Pulmonary artery endothelial cell (primary cell): ENCODE results near the gene CTNNA3. TPM values are rescaled to one million over a fixed set of nuclear protein-coding genes. Genes with fewer than 3 reads are reported as not detected.

Source experiments
- DNase-seq: peaks from one replicate; pipeline ENCODE4 v3.0.0-alpha.2; 2011; ENCODE audit warnings: low read depth, low spot score
- total RNA-seq: library from RNA; depleted of rRNA; stranded (reverse); fragments of >200 nt; gene quantifications from 2 replicates; pipeline ENCODE4 v1.2.3, GENCODE V29; 2014

CTNNA3 gene
- total RNA-seq, 1 donor from 2014 or later = not detected

GRCh38 chr10:67127441-67127840, 568.6 kb downstream of the CTNNA3 start:
- no peak for DNase-seq

GRCh38 chr10:67119651-67120050, 576.3 kb downstream of the CTNNA3 start:
- no peak for DNase-seq

- no peak for DNase-seq
Observed at GRCh38 chr10:67115972-67116371, 580.0 kb downstream of the CTNNA3 start.

- DNase-seq = no peak
Observed at GRCh38 chr10:67114945-67115344, 581.0 kb downstream of the CTNNA3 start.

GRCh38 chr10:67112765-67113164, 583.2 kb downstream of the CTNNA3 start:
- no peak for DNase-seq

- no peak for DNase-seq
Observed at GRCh38 chr10:67110286-67110685, 585.7 kb downstream of the CTNNA3 start.

GRCh38 chr10:67107670-67108069, 588.3 kb downstream of the CTNNA3 start:
- no peak for DNase-seq

- DNase-seq = no peak
Observed at GRCh38 chr10:67100951-67101350, 595.0 kb downstream of the CTNNA3 start.

- no peak for DNase-seq
Observed at GRCh38 chr10:67098461-67098860, 597.5 kb downstream of the CTNNA3 start.

- no peak for DNase-seq
Observed at GRCh38 chr10:67095531-67095930, 600.5 kb downstream of the CTNNA3 start.

GRCh38 chr10:67088036-67088435, 608.0 kb downstream of the CTNNA3 start:
- DNase-seq = no peak

- no peak for DNase-seq
Observed at GRCh38 chr10:67087135-67087425, 608.9 kb downstream of the CTNNA3 start.

GRCh38 chr10:67086327-67087134, 609.5 kb downstream of the CTNNA3 start:
- DNase-seq = no peak

- DNase-seq = no peak
Observed at GRCh38 chr10:67079126-67079525, 616.9 kb downstream of the CTNNA3 start.

GRCh38 chr10:67077376-67077775, 618.6 kb downstream of the CTNNA3 start:
- DNase-seq = no peak

- DNase-seq = no peak
Observed at GRCh38 chr10:67076144-67076543, 619.9 kb downstream of the CTNNA3 start.

- no peak for DNase-seq
Observed at GRCh38 chr10:67075491-67075971, 620.5 kb downstream of the CTNNA3 start.

GRCh38 chr10:67072654-67073053, 623.3 kb downstream of the CTNNA3 start:
- no peak for DNase-seq

GRCh38 chr10:67050415-67050814, 645.6 kb downstream of the CTNNA3 start:
- DNase-seq = no peak

GRCh38 chr10:67049988-67050387, 646.0 kb downstream of the CTNNA3 start:
- no peak for DNase-seq

- no peak for DNase-seq
Observed at GRCh38 chr10:67046507-67046906, 649.5 kb downstream of the CTNNA3 start.

GRCh38 chr10:67045404-67045803, 650.6 kb downstream of the CTNNA3 start:
- DNase-seq = no peak

GRCh38 chr10:67043041-67043440, 653.0 kb downstream of the CTNNA3 start:
- DNase-seq = no peak

GRCh38 chr10:67036808-67037207, 659.2 kb downstream of the CTNNA3 start:
- DNase-seq = no peak
